CD8-positive, alpha-beta memory T cell (primary cell): ENCODE measurements around the gene HSDL1. TPM values are rescaled to one million over a fixed set of nuclear protein-coding genes. Genes with fewer than 3 reads are reported as not detected.
"Not testable (repeated sequence)": the region's sequence is repeated elsewhere in the genome, so short reads cannot be mapped to it uniquely, and the experiment has no call there.

Experiments used
- CTCF ChIA-PET: fragments of 350-600 bp; sonication (Branson Sonifier 250); formaldehyde crosslinking; loops from one replicate; lab custom pipeline; 2021; ENCODE audit warnings: antibody characterized with exemption; lab: Charles Lee
- POLR2A ChIA-PET: fragments of 350-600 bp; sonication (Branson Sonifier 250); formaldehyde crosslinking; loops from one replicate; lab custom pipeline; 2021; ENCODE audit warnings: antibody characterized with exemption; lab: Charles Lee
- DNase-seq, 5 donors: peaks; one replicate each; pipeline versions ENCODE4 v3.0.0 to v3.0.0-alpha.2; 2020 to 2022; ENCODE audit warnings: mixed read lengths in 1 of 5
- H3K27ac ChIP-seq: one replicate; pipeline ENCODE4 v1.7.0; 2013; ENCODE audit warnings: low read depth, mild to moderate bottlenecking, low read length, moderate library complexity
- H3K27me3 ChIP-seq: 2 replicates; pipeline ENCODE4 v1.7.0; 2013; ENCODE audit warnings: low read length, mild to moderate bottlenecking; ENCODE audit not compliant: insufficient read depth, poor library complexity, severe bottlenecking
- H3K36me3 ChIP-seq: 2 replicates; pipeline ENCODE4 v1.7.0; 2013; ENCODE audit warnings: mild to moderate bottlenecking, low read length, moderate library complexity; ENCODE audit not compliant: insufficient read depth
- H3K4me1 ChIP-seq: 2 replicates; pipeline ENCODE4 v1.7.0; 2013; ENCODE audit warnings: mild to moderate bottlenecking, low read length, moderate library complexity; ENCODE audit not compliant: insufficient read depth
- H3K4me3 ChIP-seq: 2 replicates; pipeline ENCODE4 v1.7.0; 2013; ENCODE audit warnings: mild to moderate bottlenecking, low read length
- H3K9me3 ChIP-seq: 2 replicates; pipeline ENCODE4 v1.7.0; 2013; ENCODE audit warnings: mild to moderate bottlenecking, low read length
- H3K27ac Mint-ChIP-seq, 8 donors: one replicate each; pipeline ENCODE4 v1.8.0; 2020 to 2021; ENCODE audit warnings: mixed read lengths in 8 of 8, mild to moderate bottlenecking in 6 of 8, inconsistent platforms in 3 of 8, moderate library complexity in 3 of 8
- H3K27me3 Mint-ChIP-seq, 2 donors: one replicate each; pipeline ENCODE4 v1.8.0; 2020 to 2021; ENCODE audit warnings: mixed read lengths in 2 of 2, mild to moderate bottlenecking in 1 of 2, moderate library complexity in 1 of 2
- H3K36me3 Mint-ChIP-seq, 3 donors: one replicate each; pipeline ENCODE4 v1.8.0; 2020 to 2021; ENCODE audit warnings: mixed read lengths in 3 of 3, inconsistent platforms in 1 of 3, mild to moderate bottlenecking in 1 of 3
- H3K4me1 Mint-ChIP-seq, 3 donors: one replicate each; pipeline ENCODE4 v1.8.0; 2020 to 2021; ENCODE audit warnings: mixed read lengths in 3 of 3, inconsistent platforms in 1 of 3, mild to moderate bottlenecking in 1 of 3
- H3K4me3 Mint-ChIP-seq, 7 donors: one replicate each; pipeline ENCODE4 v1.8.0; 2020 to 2021; ENCODE audit warnings: mixed read lengths in 7 of 7, mild to moderate bottlenecking in 6 of 7, moderate library complexity in 4 of 7, inconsistent platforms in 2 of 7
- H3K9me3 Mint-ChIP-seq, 5 donors: one replicate each; pipeline ENCODE4 v1.8.0; 2020 to 2022; ENCODE audit warnings: mixed read lengths in 5 of 5, mild to moderate bottlenecking in 3 of 5, moderate library complexity in 2 of 5, inconsistent platforms in 1 of 5
- polyA plus RNA-seq: library from polyadenylated mRNA; unstranded; fragments of 300-500 nt; fragmentation: Illumina TruSeq; gene quantifications from one replicate; pipeline ENCODE4 v1.2.3, GENCODE V29; 2021
- total RNA-seq, 2 experiments: library from RNA; stranded (reverse); gene quantifications; one replicate each; pipeline ENCODE4 v1.2.3, GENCODE V29; 2021

The HSDL1 gene
- total and polyA plus RNA-seq, 3 experiments from 2014 or later, result 7.0 to 15.2 (median 13.5) TPM

GRCh38 chr16:84117494-84117843 lies 27.5 kb downstream of the HSDL1 start:
- ChIA-PET POLR2A (interaction anchor here (1.2 to 2.5 kb wide), 4 partner anchors 17 to 69 kb away, joined by 3 to 24 read pairs (median 8); partner anchors contain the start of genes DNAAF1, HSDL1 and TAF1C), CTCF (interaction anchor here (1.6 to 2.2 kb wide), 4 partner anchors 15 to 69 kb away, joined by 8 to 22 read pairs (median 12); partner anchors contain the start of gene TAF1C)
- H3K27me3 Mint-ChIP-seq, result peaks cover 0 to 1% of the 10 kb centered on the region in 2 donors

GRCh38 chr16:84116720-84117493 lies 28.1 kb downstream of the HSDL1 start, which contains the start of gene MBTPS1:
MBTPS1 (minus strand) TSS chr16:84116942; CDS start chr16:84101783, 15,159 bp downstream.
- Mint-ChIP-seq H3K27me3 (peaks cover 0 to 1% of the 10 kb centered on the region in 2 donors), H3K4me1 (peaks cover 19 to 42% (median 33%) of the 10 kb centered on the region in 3 donors), H3K9me3 (no peaks in the 10 kb centered on the region), H3K4me3 (peak within 1 kb of the TSS; percentile 92 to 95 (median 93)), H3K36me3 (peaks cover 0 to 16% (median 0%) of the 10 kb centered on the region in 3 donors), H3K27ac (peak within 1 kb of the TSS; percentile 95 to 100 (median 98))
- Histone ChIP-seq H3K4me3 (peak within 1 kb of the TSS; percentile 86), H3K27ac (peak within 1 kb of the TSS; percentile 87), H3K27me3 (no peaks in the 10 kb centered on the region), H3K9me3 (no peaks in the 10 kb centered on the region), H3K4me1 (peaks cover 23% of the 10 kb centered on the region), H3K36me3 (no peaks in the 10 kb centered on the region)
- DNase-seq, result peak; percentile 98
- ChIA-PET POLR2A (interaction anchor here (1.2 to 2.5 kb wide), 4 partner anchors 16 to 70 kb away, joined by 3 to 24 read pairs (median 8); partner anchors contain the start of genes DNAAF1, HSDL1 and TAF1C), CTCF (interaction anchor here (0.8 to 2.2 kb wide), 10 partner anchors 12 to 70 kb away, joined by 3 to 22 read pairs (median 7); partner anchors contain the start of genes DNAAF1, HSDL1 and TAF1C)

More at GRCh38 chr16:84117494-84117843, 27.5 kb downstream of the HSDL1 start:
- Histone ChIP-seq H3K27ac (peak overlapping the region; percentile 87), H3K9me3 (no peaks in the 10 kb centered on the region), H3K4me1 (peaks cover 23% of the 10 kb centered on the region), H3K4me3 (peak overlapping the region; percentile 86), H3K27me3 (no peaks in the 10 kb centered on the region), H3K36me3 (no peaks in the 10 kb centered on the region)
- peak overlapping the region; percentile 90 to 95 (median 92) for H3K4me3 Mint-ChIP-seq
- H3K36me3 Mint-ChIP-seq, result peaks cover 0 to 19% (median under 1%) of the 10 kb centered on the region in 3 donors
- no peaks in the 10 kb centered on the region for H3K9me3 Mint-ChIP-seq
- peaks cover 19 to 42% (median 33%) of the 10 kb centered on the region in 3 donors for H3K4me1 Mint-ChIP-seq
- H3K27ac Mint-ChIP-seq, result peak overlapping the region; percentile 78 to 97 (median 93)
- peak in 3 of 5 donors; percentile 8 to 58 (median 46) for DNase-seq

- peaks cover 0 to 1% of the 10 kb centered on the region in 2 donors for H3K27me3 Mint-ChIP-seq
- H3K4me3 Mint-ChIP-seq, result peak overlapping the region; percentile 87 to 95 (median 93)
- Histone ChIP-seq H3K4me1 (peaks cover 23% of the 10 kb centered on the region), H3K36me3 (no peaks in the 10 kb centered on the region), H3K9me3 (no peaks in the 10 kb centered on the region), H3K27ac (peak overlapping the region; percentile 87), H3K4me3 (peak overlapping the region; percentile 86), H3K27me3 (no peaks in the 10 kb centered on the region)
- peaks cover 19 to 49% (median 35%) of the 10 kb centered on the region in 3 donors for H3K4me1 Mint-ChIP-seq
- H3K36me3 Mint-ChIP-seq, result peaks cover 0 to 14% (median 0%) of the 10 kb centered on the region in 3 donors
- ChIA-PET POLR2A (interaction anchor here (1.2 to 2.5 kb wide), 4 partner anchors 16 to 71 kb away, joined by 3 to 24 read pairs (median 8); partner anchors contain the start of genes DNAAF1, HSDL1 and TAF1C), CTCF (interaction anchor here (0.8 to 2.2 kb wide), 11 partner anchors 8 to 70 kb away, joined by 3 to 22 read pairs (median 6); partner anchors contain the start of genes DNAAF1, HSDL1 and TAF1C)
- H3K9me3 Mint-ChIP-seq, result no peaks in the 10 kb centered on the region
- peak overlapping the region; percentile 94 to 100 (median 98) for H3K27ac Mint-ChIP-seq
- peak in 3 of 5 donors; percentile 45 to 77 (median 72) for DNase-seq
Measured at GRCh38 chr16:84115919-84116719, 28.9 kb downstream of the HSDL1 start.

GRCh38 chr16:84111949-84112348 lies 33.0 kb downstream of the HSDL1 start:
- Mint-ChIP-seq H3K36me3 (peaks cover 0 to 43% (median 12%) of the 10 kb centered on the region in 3 donors), H3K4me1 (peaks cover 42 to 78% (median 63%) of the 10 kb centered on the region in 3 donors)
- H3K27ac Mint-ChIP-seq, H3K4me3 Mint-ChIP-seq, H3K9me3 Mint-ChIP-seq, POLR2A ChIA-PET, H3K27me3 ChIP-seq, CTCF ChIA-PET, DNase-seq, H3K27me3 Mint-ChIP-seq, H3K4me3 ChIP-seq, H3K9me3 ChIP-seq, H3K27ac ChIP-seq: not testable (repeated sequence)
- peaks cover 11% of the 10 kb centered on the region for H3K36me3 ChIP-seq
- H3K4me1 ChIP-seq, result peaks cover 19% of the 10 kb centered on the region

- Mint-ChIP-seq H3K9me3 (no peaks in the 10 kb centered on the region), H3K4me3 (peak overlapping the region in 2 of 7 donors; percentile 39 to 55), H3K27ac (peak overlapping the region in 1 of 8 donors; percentile 6), H3K36me3 (peaks cover 0 to 46% (median 12%) of the 10 kb centered on the region in 3 donors), H3K4me1 (peaks cover 46 to 82% (median 67%) of the 10 kb centered on the region in 3 donors), H3K27me3 (peaks cover 0 to 1% of the 10 kb centered on the region in 2 donors)
- Histone ChIP-seq H3K27ac (no peak overlapping the region), H3K27me3 (no peaks in the 10 kb centered on the region), H3K4me3 (no peak overlapping the region), H3K36me3 (peaks cover 11% of the 10 kb centered on the region), H3K4me1 (peaks cover 23% of the 10 kb centered on the region), H3K9me3 (no peaks in the 10 kb centered on the region)
- POLR2A ChIA-PET, result no interaction called here
- CTCF ChIA-PET, result no interaction called here
- no peak for DNase-seq
Measured at GRCh38 chr16:84111525-84111924, 33.5 kb downstream of the HSDL1 start.

GRCh38 chr16:84110527-84110926 lies 34.5 kb downstream of the HSDL1 start:
- H3K4me3 ChIP-seq, result no peak overlapping the region

GRCh38 chr16:84109598-84110335 lies 35.2 kb downstream of the HSDL1 start:
- no peak overlapping the region for H3K27ac ChIP-seq
- Mint-ChIP-seq H3K9me3 (no peaks in the 10 kb centered on the region), H3K27me3 (no peaks in the 10 kb centered on the region), H3K27ac (peak overlapping the region in 2 of 8 donors; percentile 47), H3K4me1 (peaks cover 49 to 81% (median 67%) of the 10 kb centered on the region in 3 donors), H3K4me3 (no peak overlapping the region), H3K36me3 (peaks cover 0 to 51% (median 13%) of the 10 kb centered on the region in 3 donors)
- ChIA-PET POLR2A (no interaction called here), CTCF (no interaction called here)
- no peaks in the 10 kb centered on the region for H3K9me3 ChIP-seq
- H3K27me3 ChIP-seq, result no peaks in the 10 kb centered on the region
- peaks cover 11% of the 10 kb centered on the region for H3K36me3 ChIP-seq
- peaks cover 12% of the 10 kb centered on the region for H3K4me1 ChIP-seq
- no peak overlapping the region for H3K4me3 ChIP-seq
- DNase-seq, result no peak

More at GRCh38 chr16:84110527-84110926, 34.5 kb downstream of the HSDL1 start:
- Histone ChIP-seq H3K9me3 (no peaks in the 10 kb centered on the region), H3K4me1 (peaks cover 19% of the 10 kb centered on the region), H3K27me3 (no peaks in the 10 kb centered on the region), H3K36me3 (peaks cover 11% of the 10 kb centered on the region), H3K27ac (no peak overlapping the region)
- H3K36me3 Mint-ChIP-seq, result peaks cover 0 to 48% (median 13%) of the 10 kb centered on the region in 3 donors
- no peaks in the 10 kb centered on the region for H3K9me3 Mint-ChIP-seq
- POLR2A ChIA-PET, result no interaction called here
- no peak for DNase-seq
- CTCF ChIA-PET, result no interaction called here
- peaks cover 48 to 82% (median 68%) of the 10 kb centered on the region in 3 donors for H3K4me1 Mint-ChIP-seq
- H3K27me3 Mint-ChIP-seq, result no peaks in the 10 kb centered on the region
- H3K4me3 Mint-ChIP-seq, result no peak overlapping the region
- peak overlapping the region in 3 of 8 donors; percentile 21 to 47 (median 22) for H3K27ac Mint-ChIP-seq
